IMR-90 (cell line): ENCODE measurements around the gene ADM. TPM values are rescaled to one million over a fixed set of nuclear protein-coding genes. Genes with fewer than 3 reads are reported as not detected.
A peak's percentile ranks its signal among the peaks of the same experiment; 100 is the strongest.

ENCODE experiments used
- BHLHE40 ChIP-seq: fragments of 150-350 bp; IDR thresholded peaks from 2 replicates; pipeline ENCODE4 v1.6.1; 2016; ENCODE audit warnings: mild to moderate bottlenecking, low read depth, low read length
- MAFK ChIP-seq: IDR thresholded peaks from 2 replicates; pipeline ENCODE4 v1.6.1; 2012; ENCODE audit warnings: low read depth, low read length, improper control_type of control experiment
- MXI1 ChIP-seq: IDR thresholded peaks from 2 replicates; pipeline ENCODE4 v1.6.1; 2012; ENCODE audit warnings: low read depth, mild to moderate bottlenecking, low read length, moderate library complexity, borderline replicate concordance
- polyA plus RNA-seq, 3 experiments: library from polyadenylated mRNA; depleted of rRNA; stranded (reverse); fragments of >200 nt; gene quantifications; 2 replicates each; pipeline ENCODE4 v1.2.3, GENCODE V29; 2012; ENCODE audit warnings: low replicate concordance in 1 of 3
- total RNA-seq: library from RNA; depleted of rRNA; stranded (reverse); fragments of >200 nt; gene quantifications from 2 replicates; pipeline ENCODE4 v1.2.3, GENCODE V29; 2012

The ADM gene
- total and polyA plus RNA-seq, 2 of the 4 experiments (the other 2 are of a cell fraction), result 357 to 559 TPM

GRCh38 chr11:10303558-10304363 lies 1.1 kb upstream of the ADM start (continued):
- TF ChIP-seq MXI1, result 0 out of 2 replicates have a peak, but pooled peaks have one; percentile 35
- TF ChIP-seq BHLHE40, result peak; percentile 87
- 0 out of 2 replicates have a peak, but pooled peaks have one; percentile 11 for TF ChIP-seq MAFK
